Mammary epithelial cell (primary cell): Measurements from ENCODE around the gene PITPNB.

Experiments used
- EZH2 ChIP-seq: IDR thresholded peaks from 2 replicates; pipeline ENCODE4 v1.6.1; 2012; ENCODE audit warnings: low read length, inconsistent platforms, borderline replicate concordance
- TF ChIP-seq, protein P1 (sequence below), 2 donors: IDR thresholded peaks in 1 of 2; conservative IDR thresholded peaks in 1 of 2; 2 replicates each; pipeline ENCODE4 v1.5.1; 2011 to 2012; ENCODE audit warnings: inconsistent platforms in 2 of 2, low read length in 2 of 2, mild to moderate bottlenecking in 2 of 2, control low read depth in 1 of 2, low read depth in 1 of 2; ENCODE audit not compliant: insufficient read depth in 1 of 2; ENCODE audit errors: extremely low read depth in 1 of 2

DNA sequence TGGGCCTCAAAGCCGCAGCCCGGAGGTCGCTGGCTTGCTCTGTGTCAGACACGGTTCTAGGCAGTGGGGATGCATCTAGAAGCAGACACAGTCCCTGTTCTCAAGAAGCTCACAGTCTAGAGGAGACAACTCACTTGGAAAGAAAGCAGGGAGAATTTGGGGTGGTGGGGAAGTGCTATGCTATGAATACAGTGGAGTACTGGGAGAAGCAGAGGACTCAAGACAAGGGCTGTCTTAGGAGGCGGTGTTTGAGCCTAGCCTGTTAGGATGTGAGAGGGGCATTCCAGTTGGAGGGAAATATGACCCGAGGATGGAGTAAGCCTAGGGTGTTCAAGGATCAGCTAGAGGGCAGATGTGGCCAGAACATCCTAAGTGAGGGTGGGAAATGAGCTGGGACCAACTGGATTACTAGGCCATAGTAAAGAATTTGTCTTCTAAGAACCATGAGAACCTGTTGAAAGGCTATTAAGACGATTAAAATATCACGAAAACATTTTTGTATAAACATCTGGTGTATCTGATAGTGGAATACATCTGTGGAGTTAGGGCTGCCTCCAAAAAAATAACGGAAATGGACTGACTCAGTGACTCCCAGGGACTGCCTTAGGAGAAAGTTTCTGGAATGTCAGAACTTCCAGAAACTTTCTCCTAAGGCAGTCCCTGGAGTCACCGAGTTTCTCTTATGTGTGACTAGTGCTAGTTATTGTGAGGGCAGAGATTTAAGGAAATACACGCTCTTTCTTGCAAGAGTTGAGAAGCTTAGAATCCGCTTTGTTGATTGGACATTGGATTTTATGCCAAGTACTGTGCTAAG lies 1.1 kb upstream of the PITPNB start:
- no peak for TF ChIP-seq EZH2
- TF ChIP-seq, protein P1, sequence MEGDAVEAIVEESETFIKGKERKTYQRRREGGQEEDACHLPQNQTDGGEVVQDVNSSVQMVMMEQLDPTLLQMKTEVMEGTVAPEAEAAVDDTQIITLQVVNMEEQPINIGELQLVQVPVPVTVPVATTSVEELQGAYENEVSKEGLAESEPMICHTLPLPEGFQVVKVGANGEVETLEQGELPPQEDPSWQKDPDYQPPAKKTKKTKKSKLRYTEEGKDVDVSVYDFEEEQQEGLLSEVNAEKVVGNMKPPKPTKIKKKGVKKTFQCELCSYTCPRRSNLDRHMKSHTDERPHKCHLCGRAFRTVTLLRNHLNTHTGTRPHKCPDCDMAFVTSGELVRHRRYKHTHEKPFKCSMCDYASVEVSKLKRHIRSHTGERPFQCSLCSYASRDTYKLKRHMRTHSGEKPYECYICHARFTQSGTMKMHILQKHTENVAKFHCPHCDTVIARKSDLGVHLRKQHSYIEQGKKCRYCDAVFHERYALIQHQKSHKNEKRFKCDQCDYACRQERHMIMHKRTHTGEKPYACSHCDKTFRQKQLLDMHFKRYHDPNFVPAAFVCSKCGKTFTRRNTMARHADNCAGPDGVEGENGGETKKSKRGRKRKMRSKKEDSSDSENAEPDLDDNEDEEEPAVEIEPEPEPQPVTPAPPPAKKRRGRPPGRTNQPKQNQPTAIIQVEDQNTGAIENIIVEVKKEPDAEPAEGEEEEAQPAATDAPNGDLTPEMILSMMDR (conservative IDR thresholded peaks at IDR 0.05 in 1 of 2, IDR thresholded peaks at IDR 0.05 in 1 of 2; ENCODE audit: extremely low read depth in 1 of 2, insufficient read depth in 1 of 2, low read depth in 1 of 2, low read length in 2 of 2), result no peak
